CD4-positive, alpha-beta T cell (primary cell): Measurements from ENCODE around the gene CTRB2. TPM values are rescaled to one million over a fixed set of nuclear protein-coding genes. Genes with fewer than 3 reads are reported as not detected.

Source experiments
- ATAC-seq: fragments of 200-7000 bp; cut with Tn5 transposase; one replicate; pipeline ENCODE4 v1.10.0; 2022; ENCODE audit warnings: mild to moderate bottlenecking; ENCODE audit not compliant: poor library complexity
- CTCF ChIA-PET: fragments of 350-600 bp; sonication (Branson Sonifier 250); formaldehyde crosslinking; loops from one replicate; lab custom pipeline; 2021; ENCODE audit warnings: antibody characterized with exemption, inconsistent platforms; lab: Charles Lee
- POLR2A ChIA-PET: fragments of 350-600 bp; sonication (Branson Sonifier 250); formaldehyde crosslinking; loops from one replicate; lab custom pipeline; 2021; ENCODE audit warnings: antibody characterized with exemption, inconsistent platforms; lab: Charles Lee
- DNase-seq, 14 experiments: peaks; one replicate each; pipeline ENCODE4 v3.0.0-alpha.2; 2013 to 2020; ENCODE audit warnings: mixed read lengths in 2 of 14
- H3K27ac ChIP-seq, 2 donors: one replicate each; pipeline versions ENCODE4 v1.5.1 to v1.7.0; 2013; ENCODE audit warnings: low read length in 2 of 2, low read depth in 1 of 2, mild to moderate bottlenecking in 1 of 2
- H3K27me3 ChIP-seq, 2 experiments: 1 replicate in 1 of 2; 2 replicates in 1 of 2; pipeline versions ENCODE4 v1.6.1 to v1.7.0; 2013; ENCODE audit warnings: low read length in 2 of 2, control low read depth in 1 of 2, mild to moderate bottlenecking in 1 of 2, moderate library complexity in 1 of 2; ENCODE audit not compliant: insufficient read depth in 2 of 2, control insufficient read depth in 1 of 2
- H3K36me3 ChIP-seq: one replicate; pipeline ENCODE4 v1.6.1; 2013; ENCODE audit warnings: low read length, control low read depth; ENCODE audit not compliant: insufficient read depth
- H3K4me1 ChIP-seq: one replicate; pipeline ENCODE4 v1.6.1; 2013; ENCODE audit warnings: low read length, control low read depth; ENCODE audit not compliant: insufficient read depth
- H3K4me3 ChIP-seq: one replicate; pipeline ENCODE4 v1.5.1; 2013; ENCODE audit warnings: mild to moderate bottlenecking, low read length, moderate library complexity
- H3K9me3 ChIP-seq, 2 experiments: 1 replicate in 1 of 2; 2 replicates in 1 of 2; pipeline versions ENCODE4 v1.6.1 to v1.7.0; 2013; ENCODE audit warnings: low read length in 2 of 2, mild to moderate bottlenecking in 2 of 2, control low read depth in 1 of 2, moderate library complexity in 1 of 2; ENCODE audit not compliant: control insufficient read depth in 1 of 2, insufficient read depth in 1 of 2
- H3K27ac Mint-ChIP-seq: one replicate; pipeline ENCODE4 v1.8.0; 2020; ENCODE audit warnings: mixed read lengths
- H3K27me3 Mint-ChIP-seq: one replicate; pipeline ENCODE4 v1.8.0; 2021; ENCODE audit warnings: mixed read lengths
- H3K36me3 Mint-ChIP-seq: one replicate; pipeline ENCODE4 v1.8.0; 2021; ENCODE audit warnings: low read depth, mixed read lengths
- H3K4me1 Mint-ChIP-seq: one replicate; pipeline ENCODE4 v1.8.0; 2021; ENCODE audit warnings: low read depth, mixed read lengths
- H3K4me3 Mint-ChIP-seq: one replicate; pipeline ENCODE4 v1.8.0; 2020; ENCODE audit warnings: mild to moderate bottlenecking, mixed read lengths
- H3K9me3 Mint-ChIP-seq: one replicate; pipeline ENCODE4 v1.8.0; 2020; ENCODE audit warnings: mixed read lengths
- intact Hi-C, 2 experiments: fragments of 100-400 bp; cut with DNase I in 1 of 2; cut with micrococcal nuclease in 1 of 2; formaldehyde crosslinking; loops; one replicate each; pipeline versions ENCODE4 v1.15.1 to v1.9.0; 2023 to 2025; cut with DNase I, micrococcal nuclease
- total RNA-seq, 174 experiments: library from RNA in 2 of 174; stranded (reverse) in 2 of 174; gene quantifications; one replicate each; pipeline ENCODE4 v1.2.3 and lab custom pipeline; 2021 to 2026
- TF ChIP-seq, protein P1 (sequence below): fragments of 200-600 bp; IDR thresholded peaks from one replicate; pipeline ENCODE4 v1.8.0; 2022; ENCODE audit warnings: antibody characterized with exemption, mild to moderate bottlenecking

Gene CTRB2
- total RNA-seq, 2 experiments from 2014 or later = not detected

GRCh38 chr16:75252946-75253911 is 46.3 kb upstream of the CTRB2 start:
- H3K4me1 ChIP-seq = peaks cover 13% of the 10 kb centered on the region
- Mint-ChIP-seq H3K36me3 (no peaks in the 10 kb centered on the region), H3K9me3 (no peaks in the 10 kb centered on the region), H3K27me3 (peaks cover 47% of the 10 kb centered on the region), H3K4me1 (peaks cover 5% of the 10 kb centered on the region), H3K4me3 (peak overlapping the region; percentile 30), H3K27ac (no peak overlapping the region)
- intact Hi-C loops = no loop called here
- CTCF ChIA-PET = no interaction called here
- ATAC-seq (no peak), DNase-seq (no peak)
- H3K27ac ChIP-seq = no peak overlapping the region
- no peaks in the 10 kb centered on the region for H3K36me3 ChIP-seq
- TF ChIP-seq, protein P1, sequence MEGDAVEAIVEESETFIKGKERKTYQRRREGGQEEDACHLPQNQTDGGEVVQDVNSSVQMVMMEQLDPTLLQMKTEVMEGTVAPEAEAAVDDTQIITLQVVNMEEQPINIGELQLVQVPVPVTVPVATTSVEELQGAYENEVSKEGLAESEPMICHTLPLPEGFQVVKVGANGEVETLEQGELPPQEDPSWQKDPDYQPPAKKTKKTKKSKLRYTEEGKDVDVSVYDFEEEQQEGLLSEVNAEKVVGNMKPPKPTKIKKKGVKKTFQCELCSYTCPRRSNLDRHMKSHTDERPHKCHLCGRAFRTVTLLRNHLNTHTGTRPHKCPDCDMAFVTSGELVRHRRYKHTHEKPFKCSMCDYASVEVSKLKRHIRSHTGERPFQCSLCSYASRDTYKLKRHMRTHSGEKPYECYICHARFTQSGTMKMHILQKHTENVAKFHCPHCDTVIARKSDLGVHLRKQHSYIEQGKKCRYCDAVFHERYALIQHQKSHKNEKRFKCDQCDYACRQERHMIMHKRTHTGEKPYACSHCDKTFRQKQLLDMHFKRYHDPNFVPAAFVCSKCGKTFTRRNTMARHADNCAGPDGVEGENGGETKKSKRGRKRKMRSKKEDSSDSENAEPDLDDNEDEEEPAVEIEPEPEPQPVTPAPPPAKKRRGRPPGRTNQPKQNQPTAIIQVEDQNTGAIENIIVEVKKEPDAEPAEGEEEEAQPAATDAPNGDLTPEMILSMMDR = no peak
- H3K4me3 ChIP-seq = no peak overlapping the region
- POLR2A ChIA-PET = no interaction called here
- H3K9me3 ChIP-seq = peaks cover 0 to 27% of the 10 kb centered on the region in 2 experiments
- peaks cover 55 to 63% of the 10 kb centered on the region in 2 experiments for H3K27me3 ChIP-seq

DNA sequence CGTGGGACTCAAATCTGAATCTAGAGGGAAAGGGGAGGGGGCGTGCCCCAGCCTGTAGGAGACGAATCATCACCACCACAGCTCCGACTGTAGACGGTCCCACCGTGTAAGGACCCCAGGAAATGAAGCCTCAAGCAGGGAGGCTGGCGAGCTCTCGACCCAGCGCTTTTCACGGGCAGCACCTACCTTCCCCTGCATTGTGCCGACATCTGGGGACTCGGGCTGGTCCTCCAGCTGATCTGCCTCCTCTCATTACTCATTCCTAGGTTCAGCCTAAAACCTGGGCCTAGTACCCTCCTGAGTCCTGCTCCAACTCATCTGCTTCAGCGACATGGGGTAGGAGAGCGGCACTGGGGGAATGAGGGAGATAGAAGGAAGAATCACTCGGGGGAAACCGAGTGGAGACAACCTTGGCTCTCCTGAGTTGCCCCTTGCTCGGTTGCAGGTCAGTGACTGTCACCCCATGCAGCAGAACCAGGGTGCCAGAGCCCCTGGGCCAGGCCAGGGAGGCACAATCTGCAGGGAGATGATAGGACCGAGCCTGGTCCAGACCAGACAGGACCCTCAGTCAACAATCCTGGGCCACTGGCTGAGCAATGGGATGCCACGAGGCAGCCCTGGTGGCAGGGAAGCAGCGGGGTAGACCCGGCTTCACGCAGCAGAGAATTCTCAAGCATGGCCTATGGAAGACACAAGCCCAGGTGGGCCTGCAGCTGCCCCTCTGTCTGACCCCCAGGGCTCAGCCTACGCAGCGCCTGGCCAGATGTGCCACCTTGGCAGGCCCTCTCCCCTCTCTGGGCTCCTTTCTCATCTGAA is 45.3 kb upstream of the CTRB2 start:
- H3K27me3 ChIP-seq = peaks cover 50 to 60% of the 10 kb centered on the region in 2 experiments
- DNase-seq (no peak), ATAC-seq (no peak)
- no peaks in the 10 kb centered on the region for H3K36me3 ChIP-seq
- Mint-ChIP-seq H3K36me3 (no peaks in the 10 kb centered on the region), H3K4me3 (peak overlapping the region; percentile 82), H3K27ac (no peak overlapping the region), H3K4me1 (peaks cover 5% of the 10 kb centered on the region), H3K9me3 (no peaks in the 10 kb centered on the region), H3K27me3 (peaks cover 40% of the 10 kb centered on the region)
- POLR2A ChIA-PET = no interaction called here
- peaks cover 0 to 27% of the 10 kb centered on the region in 2 experiments for H3K9me3 ChIP-seq
- intact Hi-C loops = no loop called here
- H3K4me1 ChIP-seq = peaks cover 13% of the 10 kb centered on the region
- peak overlapping the region; percentile 2 for H3K4me3 ChIP-seq
- CTCF ChIA-PET = no interaction called here
- TF ChIP-seq, protein P1 = no peak
- H3K27ac ChIP-seq = no peak overlapping the region

GRCh38 chr16:75251280-75252048 is 44.5 kb upstream of the CTRB2 start, which contains the start of gene BCAR1:
BCAR1 (minus strand) TSS chr16:75251624; CDS start chr16:75251482, 142 bp downstream.
- TF ChIP-seq, protein P1 = no peak
- Mint-ChIP-seq H3K9me3 (no peaks in the 10 kb centered on the region), H3K4me3 (peak within 1 kb of the TSS; percentile 82), H3K36me3 (no peaks in the 10 kb centered on the region), H3K27ac (no peak within 1 kb of the TSS), H3K4me1 (peaks cover 5% of the 10 kb centered on the region), H3K27me3 (peaks cover 40% of the 10 kb centered on the region)
- no peaks in the 10 kb centered on the region for H3K36me3 ChIP-seq
- peak; percentile 34 for ATAC-seq
- no peak within 1 kb of the TSS for H3K27ac ChIP-seq
- H3K4me3 ChIP-seq = peak within 1 kb of the TSS; percentile 10
- CTCF ChIA-PET = no interaction called here
- intact Hi-C loops = no loop called here
- H3K27me3 ChIP-seq = peaks cover 44 to 59% of the 10 kb centered on the region in 2 experiments
- peaks cover 13% of the 10 kb centered on the region for H3K4me1 ChIP-seq
- H3K9me3 ChIP-seq = peaks cover 0 to 27% of the 10 kb centered on the region in 2 experiments
- DNase-seq = peak in 4 of 14 experiments; percentile 9 to 34 (median 23)
- POLR2A ChIA-PET = no interaction called here
